SH-SY5Y (cell line): ENCODE data around the gene PNLIP.

Experiments used
- GATA2 ChIP-seq: IDR thresholded peaks from 2 replicates; pipeline ENCODE4 v1.6.1; 2011; ENCODE audit warnings: mild to moderate bottlenecking, low read depth, low read length
- GATA3 ChIP-seq: IDR thresholded peaks from 2 replicates; pipeline ENCODE4 v1.6.1; 2011; ENCODE audit warnings: low read depth, mild to moderate bottlenecking, low read length, moderate library complexity

DNA sequence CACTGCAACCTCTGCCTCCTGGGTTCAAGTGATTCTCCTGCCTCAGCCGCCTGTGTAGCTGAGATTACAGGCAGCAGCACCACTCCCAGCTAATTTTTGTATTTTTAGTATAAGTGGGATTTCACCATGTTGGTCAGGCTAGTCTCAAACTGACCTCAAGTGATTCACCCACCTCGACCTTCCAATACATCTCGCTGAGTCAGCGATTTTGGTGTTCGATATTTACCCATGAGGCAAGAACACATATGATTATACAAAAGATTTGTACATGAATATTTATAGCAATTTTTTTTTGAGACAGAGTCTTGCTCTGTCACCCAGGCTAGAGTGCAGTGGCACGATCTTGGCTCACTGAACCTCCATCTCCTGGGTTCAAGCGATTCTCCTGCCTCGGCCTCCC, 19.8 kb downstream of the PNLIP start:
- no peak for TF ChIP-seq GATA2
- TF ChIP-seq GATA3 = no peak
